Neural progenitor cell (in vitro differentiated cells): ENCODE data around the gene RANBP6.

ENCODE experiments used
- CTCF ChIP-seq: fragments of 200-600 bp; sonication (generic); IDR thresholded peaks from 2 replicates; pipeline ENCODE4 v1.5.1; 2017; ENCODE audit warnings: antibody characterized with exemption, mild to moderate bottlenecking
- EZH2 ChIP-seq: fragments of 200-600 bp; sonication (generic); IDR thresholded peaks from 2 replicates; pipeline ENCODE4 v1.6.1; 2017; ENCODE audit warnings: antibody characterized with exemption, mild to moderate bottlenecking, moderate library complexity
- EZH2phosphoT487 ChIP-seq: fragments of 200-600 bp; sonication (generic); IDR thresholded peaks from 2 replicates; pipeline ENCODE4 v1.6.1; 2017; ENCODE audit warnings: antibody characterized with exemption

- TF ChIP-seq CTCF (no peak), EZH2 (no peak), EZH2phosphoT487 (no peak)
Observed at GRCh38 chr9:5994493-5994892, 20.9 kb downstream of the RANBP6 start.
